Esophagus (tissue), 2 donors: Measurements from ENCODE around the gene CPLX3. TPM values are rescaled to one million over a fixed set of nuclear protein-coding genes. Genes with fewer than 3 reads are reported as not detected.

Experiments
- H3K27ac ChIP-seq, 2 donors: one replicate each; pipeline ENCODE4 v1.5.1; 2013; ENCODE audit warnings: low read depth in 2 of 2, mild to moderate bottlenecking in 2 of 2, inconsistent platforms in 1 of 2, low read length in 1 of 2, moderate library complexity in 1 of 2
- H3K27me3 ChIP-seq, 2 donors: one replicate each; pipeline ENCODE4 v1.6.1; 2013; ENCODE audit warnings: low read length in 2 of 2, control low read depth in 1 of 2, mild to moderate bottlenecking in 1 of 2; ENCODE audit not compliant: insufficient read depth in 2 of 2, control insufficient read depth in 1 of 2
- H3K36me3 ChIP-seq, 2 donors: one replicate each; pipeline ENCODE4 v1.6.1; 2013; ENCODE audit warnings: low read length in 1 of 2; ENCODE audit not compliant: control insufficient read depth in 2 of 2, insufficient read depth in 2 of 2
- H3K4me1 ChIP-seq, 2 donors: one replicate each; pipeline ENCODE4 v1.6.1; 2013; ENCODE audit warnings: low read length in 1 of 2; ENCODE audit not compliant: control insufficient read depth in 2 of 2, insufficient read depth in 2 of 2
- H3K4me3 ChIP-seq, 2 donors: one replicate each; pipeline ENCODE4 v1.5.1; 2013; ENCODE audit warnings: low read length in 2 of 2, mild to moderate bottlenecking in 2 of 2, low read depth in 1 of 2, moderate library complexity in 1 of 2
- H3K9me3 ChIP-seq, 2 donors: one replicate each; pipeline ENCODE4 v1.6.1; 2013; ENCODE audit warnings: mild to moderate bottlenecking in 2 of 2, low read depth in 1 of 2, low read length in 1 of 2, moderate library complexity in 1 of 2; ENCODE audit not compliant: control insufficient read depth in 2 of 2, insufficient read depth in 1 of 2
- WGBS, 2 donors: extraction: QIAGEN DNeasy Blood & Tissue Kit; methylation state at CpG; one replicate each; pipeline ENCODE4 v1.1.7; 2013; 5-methylcytosine and 5-hydroxymethylcytosine counted together
- polyA plus RNA-seq, 2 donors: library from polyadenylated mRNA; stranded (reverse); fragments of 200-250 nt; gene quantifications; one replicate each; pipeline ENCODE4 v1.2.3, GENCODE V29; 2013
- donor health status: healthy with polysubstance abuse.
- donor health status: Bipolar disorder and iron deficiency.

The CPLX3 gene
- polyA plus RNA-seq, 2 donors, result 0.48 to 1.2 TPM

DNA sequence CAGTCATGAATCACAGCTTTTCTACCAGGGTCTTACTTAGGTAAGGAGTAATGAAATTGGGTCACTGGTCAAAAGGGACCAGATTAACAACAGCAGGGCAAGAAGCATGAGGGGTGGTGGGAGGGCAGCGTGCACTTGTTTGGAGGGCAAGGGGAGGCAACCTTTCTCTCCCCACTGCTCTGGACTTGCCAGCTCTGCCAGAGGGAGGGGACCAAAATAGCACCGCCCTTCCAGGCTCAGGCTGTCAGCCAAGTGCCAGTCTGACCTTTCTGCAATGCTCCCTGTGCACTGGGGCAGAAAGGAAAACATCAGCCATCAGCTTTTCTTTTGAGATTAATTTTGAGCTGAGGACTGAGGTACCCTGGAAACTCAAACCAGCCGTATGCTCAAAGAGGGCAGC lies 21.0 kb downstream of the CPLX3 start:
- WGBS, 2 donors, result 74 to 78% methylated on average over 3 of the region's 3 CpGs

DNA sequence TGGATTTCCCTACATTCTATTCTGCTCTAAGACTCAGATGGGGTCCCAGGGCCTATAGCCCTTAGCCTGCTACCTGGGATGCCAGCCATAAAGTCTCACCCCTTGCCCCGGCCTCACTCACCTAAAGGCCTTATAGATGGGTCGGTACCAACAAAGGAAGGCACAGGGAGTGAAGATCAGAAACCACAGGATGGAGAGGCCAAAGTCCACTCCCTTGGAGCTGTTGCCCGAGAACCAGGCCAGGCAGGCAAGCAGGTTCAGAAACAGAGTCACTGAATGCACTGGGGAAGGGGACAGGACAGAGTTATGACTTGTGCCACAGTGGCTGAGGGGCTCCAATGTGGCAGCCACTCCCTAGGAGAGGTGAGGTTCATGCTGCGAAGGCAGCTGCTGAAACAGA lies 24.0 kb downstream of the CPLX3 start:
- Histone ChIP-seq H3K4me1 (peaks cover 0 to 2% of the 10 kb centered on the region in 2 donors), H3K27ac (no peak overlapping the region), H3K27me3 (no peaks in the 10 kb centered on the region), H3K4me3 (no peak overlapping the region), H3K36me3 (peaks cover 26 to 61% of the 10 kb centered on the region in 2 donors), H3K9me3 (no peaks in the 10 kb centered on the region)
- WGBS, 2 donors, result 91 to 96% methylated on average over 4 of the region's 4 CpGs

More for the DNA sequence above, 21.0 kb downstream of the CPLX3 start:
- H3K27me3 ChIP-seq, result no peaks in the 10 kb centered on the region
- H3K4me1 ChIP-seq, result peaks cover 2 to 15% of the 10 kb centered on the region in 2 donors
- H3K9me3 ChIP-seq, result no peaks in the 10 kb centered on the region
- H3K4me3 ChIP-seq, result no peak overlapping the region
- peak overlapping the region; percentile 25 to 74 for H3K27ac ChIP-seq
- H3K36me3 ChIP-seq, result peaks cover 11 to 50% of the 10 kb centered on the region in 2 donors

DNA sequence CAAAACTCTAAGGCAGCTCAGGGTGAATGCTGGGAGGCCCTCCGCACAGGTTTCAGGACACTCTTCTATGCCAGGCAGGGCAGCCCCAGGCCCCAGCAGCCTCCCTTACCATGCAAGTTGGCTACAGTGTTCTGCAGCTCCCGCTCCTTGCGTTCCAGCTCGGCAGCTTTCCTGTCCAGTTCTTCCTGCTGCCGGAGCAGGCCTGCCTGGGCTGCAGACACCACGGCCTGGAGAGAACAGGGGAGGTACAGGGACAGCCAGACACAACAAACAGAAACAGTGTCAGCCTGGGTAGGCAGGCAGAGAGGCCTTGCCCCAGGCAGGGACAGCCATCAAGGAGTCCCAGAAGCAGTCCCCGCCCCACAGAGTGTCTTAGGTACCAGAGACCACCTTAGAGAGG lies 25.5 kb downstream of the CPLX3 start:
- H3K36me3 ChIP-seq, result peaks cover 26 to 59% of the 10 kb centered on the region in 2 donors
- H3K4me3 ChIP-seq, result no peak overlapping the region
- H3K27ac ChIP-seq, result no peak overlapping the region
- H3K9me3 ChIP-seq, result no peaks in the 10 kb centered on the region
- no peaks in the 10 kb centered on the region for H3K27me3 ChIP-seq
- WGBS, 2 donors, result 94 to 96% methylated on average over 7 of the region's 7 CpGs
- peaks cover 0 to 2% of the 10 kb centered on the region in 2 donors for H3K4me1 ChIP-seq

DNA sequence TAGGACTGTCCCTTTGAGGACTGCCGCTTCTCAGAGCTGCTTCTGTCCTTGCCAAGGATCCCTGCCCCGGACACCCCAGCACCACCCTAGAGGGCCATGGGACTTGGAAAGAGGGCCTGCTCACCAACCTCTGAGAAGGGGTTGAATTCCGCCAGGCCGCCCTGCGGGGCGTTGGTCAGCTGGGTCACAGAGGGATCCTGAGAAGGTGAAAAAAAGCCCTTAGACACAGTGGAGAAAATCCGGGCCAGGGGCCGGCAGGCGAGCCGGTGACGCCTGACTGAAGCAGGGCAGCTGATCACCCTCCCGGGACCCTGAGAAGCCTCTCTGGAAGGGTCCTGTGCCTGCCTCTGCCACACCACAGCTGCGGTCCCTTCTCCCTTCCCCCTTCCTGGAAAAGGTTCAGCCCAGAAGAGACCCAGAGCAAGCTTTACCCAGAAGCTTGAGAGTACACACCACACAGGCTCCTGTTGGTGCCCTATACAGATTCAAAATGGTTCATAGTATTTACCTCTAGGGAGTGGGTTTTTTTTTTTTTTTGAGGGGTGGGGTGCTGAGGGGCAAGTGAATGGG lies 28.1 kb downstream of the CPLX3 start:
- peaks cover 26 to 43% of the 10 kb centered on the region in 2 donors for H3K36me3 ChIP-seq
- 95 to 98% methylated on average over 13 of the region's 13 CpGs for WGBS, 2 donors
- peaks cover 0 to 3% of the 10 kb centered on the region in 2 donors for H3K4me1 ChIP-seq
- no peak overlapping the region for H3K4me3 ChIP-seq
- H3K27ac ChIP-seq, result no peak overlapping the region
- H3K9me3 ChIP-seq, result no peaks in the 10 kb centered on the region
- no peaks in the 10 kb centered on the region for H3K27me3 ChIP-seq

DNA sequence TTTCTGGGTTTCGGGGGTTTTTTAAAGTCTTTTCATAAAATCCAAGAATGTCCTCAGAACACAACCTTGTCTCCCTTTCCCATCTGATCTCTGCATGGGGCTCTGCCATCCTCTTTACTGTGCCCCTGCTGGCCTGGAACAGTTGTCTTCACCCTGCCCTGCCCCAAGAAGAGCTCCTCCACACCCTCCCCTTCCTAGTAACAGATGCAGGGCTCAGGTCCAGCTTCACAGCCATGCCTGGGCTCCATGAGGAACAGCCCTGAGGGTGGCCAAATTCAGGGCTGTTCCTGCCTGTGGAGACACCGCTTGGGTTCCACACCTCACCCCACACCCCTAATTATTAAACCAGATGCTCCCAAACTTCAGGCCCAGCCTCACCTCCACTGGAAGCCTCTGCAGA lies 29.4 kb downstream of the CPLX3 start:
- Histone ChIP-seq H3K9me3 (no peaks in the 10 kb centered on the region), H3K27me3 (no peaks in the 10 kb centered on the region), H3K36me3 (peaks cover 24 to 31% of the 10 kb centered on the region in 2 donors), H3K4me1 (peaks cover 0 to 3% of the 10 kb centered on the region in 2 donors), H3K27ac (peak overlapping the region in 1 of 2 donors; percentile 43), H3K4me3 (no peak overlapping the region)
- WGBS, 2 donors, result 81 to 89% methylated on average over 2 of the region's 2 CpGs

DNA sequence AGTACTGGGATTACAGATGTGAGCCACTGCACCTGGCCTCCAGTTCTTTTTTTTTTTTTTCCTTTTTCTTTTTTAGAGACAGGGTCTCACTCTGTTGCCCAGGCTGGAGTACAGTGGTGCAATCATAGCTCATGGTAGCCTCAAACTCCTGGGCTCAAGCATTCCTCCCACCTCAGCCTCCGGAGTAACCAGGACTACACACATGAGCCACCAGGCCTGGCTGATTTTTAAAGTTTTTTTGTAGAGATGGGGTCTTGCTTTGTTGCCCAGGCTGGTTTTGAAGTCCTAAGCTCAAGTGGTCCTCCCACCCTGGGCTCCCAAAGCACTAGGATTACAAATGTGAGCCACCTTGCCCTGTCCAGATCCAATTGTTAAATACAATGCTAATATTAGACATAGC lies 30.1 kb downstream of the CPLX3 start:
- H3K36me3 ChIP-seq, result peaks cover 17 to 25% of the 10 kb centered on the region in 2 donors
- H3K9me3 ChIP-seq, result no peaks in the 10 kb centered on the region
- WGBS, 2 donors, result 100% methylated on average over 1 of the region's 1 CpG
- no peak overlapping the region for H3K4me3 ChIP-seq
- peaks cover 0 to 5% of the 10 kb centered on the region in 2 donors for H3K4me1 ChIP-seq
- no peak overlapping the region for H3K27ac ChIP-seq
- no peaks in the 10 kb centered on the region for H3K27me3 ChIP-seq

DNA sequence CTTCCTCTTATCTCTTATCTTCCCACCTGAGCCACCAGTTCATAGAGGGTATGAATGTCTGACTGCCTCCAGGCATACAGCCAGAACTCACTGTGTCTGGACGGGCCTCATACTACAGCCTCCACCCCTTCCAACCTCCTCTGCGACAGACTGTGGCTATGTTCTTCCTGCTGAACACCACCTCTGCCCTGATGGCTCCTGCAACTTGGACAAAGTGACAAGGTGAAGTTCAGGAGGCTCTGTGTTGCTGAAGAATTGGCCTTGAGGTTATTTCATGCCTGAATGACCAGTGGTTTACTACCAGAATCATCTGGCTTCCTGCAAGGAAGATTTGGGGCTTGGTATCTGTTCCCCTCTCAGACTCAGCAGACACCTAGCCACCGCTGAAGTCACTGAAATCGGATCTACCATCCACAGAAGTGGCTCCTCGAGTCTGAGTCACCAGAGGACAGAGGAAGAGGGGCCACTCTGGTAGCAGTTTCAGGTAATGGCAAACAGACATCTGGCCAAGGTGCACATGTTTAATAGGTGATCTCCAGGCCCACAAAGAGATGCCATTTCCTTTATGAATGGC lies 30.7 kb downstream of the CPLX3 start:
- Histone ChIP-seq H3K27ac (peak overlapping the region; percentile 4 to 19), H3K9me3 (no peaks in the 10 kb centered on the region), H3K27me3 (no peaks in the 10 kb centered on the region), H3K4me3 (no peak overlapping the region), H3K36me3 (peaks cover 16 to 19% of the 10 kb centered on the region in 2 donors), H3K4me1 (peaks cover 0 to 5% of the 10 kb centered on the region in 2 donors)
- whole genome bisulfite sequencing, 2 donors, result 54 to 66% methylated on average over 5 of the region's 5 CpGs

DNA sequence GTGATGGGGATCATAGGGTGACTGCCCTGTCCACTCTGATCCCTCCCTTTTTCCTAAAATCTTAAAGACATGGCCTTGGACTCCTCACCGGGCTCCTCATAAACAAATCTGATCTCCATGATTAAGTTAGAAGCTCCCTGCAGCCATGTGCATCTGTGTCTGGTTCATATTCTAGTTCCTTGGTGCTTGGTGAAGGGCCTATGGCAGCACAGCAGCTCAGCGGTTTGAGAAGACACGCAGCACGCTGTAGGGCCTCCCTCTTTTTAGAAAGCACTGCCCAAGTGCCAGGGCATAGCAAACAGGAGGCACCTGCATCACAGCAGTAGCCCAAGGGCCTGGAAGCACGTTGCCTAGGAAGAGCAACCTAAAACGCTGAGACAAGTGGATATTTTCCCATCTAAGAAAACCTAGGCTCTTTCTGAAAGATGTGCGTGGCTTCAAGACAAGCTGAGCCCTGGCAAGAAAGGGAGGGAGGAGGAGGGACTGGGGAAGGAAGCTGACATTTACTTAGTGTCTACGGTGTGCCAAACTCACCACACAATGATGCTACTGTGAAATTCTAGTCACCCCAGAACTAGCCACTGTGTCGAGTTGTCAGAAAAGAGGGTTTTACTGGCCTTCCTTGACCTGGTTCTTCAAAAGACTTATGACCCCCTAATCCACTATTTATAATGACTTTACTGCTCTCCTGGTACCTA lies 31.4 kb downstream of the CPLX3 start:
- 66 to 71% methylated on average over 9 of the region's 9 CpGs for WGBS, 2 donors
- no peak overlapping the region for H3K27ac ChIP-seq
- peaks cover 12 to 13% of the 10 kb centered on the region in 2 donors for H3K36me3 ChIP-seq
- H3K4me3 ChIP-seq, result no peak overlapping the region
- peaks cover 0 to 5% of the 10 kb centered on the region in 2 donors for H3K4me1 ChIP-seq
- H3K27me3 ChIP-seq, result no peaks in the 10 kb centered on the region
- H3K9me3 ChIP-seq, result no peaks in the 10 kb centered on the region

DNA sequence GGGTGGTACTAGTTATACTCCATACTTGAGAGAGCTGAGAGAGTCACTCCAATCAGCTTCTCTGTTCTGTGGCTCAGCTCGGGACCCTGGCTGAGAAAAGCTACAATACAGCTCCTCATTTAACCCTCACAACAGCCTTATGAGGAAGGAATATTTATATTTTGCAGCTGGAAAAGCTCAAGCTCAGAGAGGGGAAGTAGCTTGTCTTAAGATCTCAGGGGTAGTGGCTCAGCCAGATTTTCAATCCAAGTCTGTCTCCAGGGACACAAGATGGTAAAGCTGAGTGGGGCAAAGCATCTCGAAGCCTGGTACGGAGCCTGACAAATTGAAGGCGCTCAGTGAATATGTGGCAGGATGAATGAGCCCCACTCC lies 31.9 kb downstream of the CPLX3 start:
- 76 to 86% methylated on average over 4 of the region's 4 CpGs for WGBS, 2 donors
- Histone ChIP-seq H3K36me3 (peaks cover 7 to 8% of the 10 kb centered on the region in 2 donors), H3K27me3 (no peaks in the 10 kb centered on the region), H3K4me3 (no peak overlapping the region), H3K27ac (no peak overlapping the region), H3K9me3 (no peaks in the 10 kb centered on the region), H3K4me1 (peaks cover 0 to 5% of the 10 kb centered on the region in 2 donors)
